ENCODE data around the gene ASCL2.

The ASCL2 gene

DNA sequence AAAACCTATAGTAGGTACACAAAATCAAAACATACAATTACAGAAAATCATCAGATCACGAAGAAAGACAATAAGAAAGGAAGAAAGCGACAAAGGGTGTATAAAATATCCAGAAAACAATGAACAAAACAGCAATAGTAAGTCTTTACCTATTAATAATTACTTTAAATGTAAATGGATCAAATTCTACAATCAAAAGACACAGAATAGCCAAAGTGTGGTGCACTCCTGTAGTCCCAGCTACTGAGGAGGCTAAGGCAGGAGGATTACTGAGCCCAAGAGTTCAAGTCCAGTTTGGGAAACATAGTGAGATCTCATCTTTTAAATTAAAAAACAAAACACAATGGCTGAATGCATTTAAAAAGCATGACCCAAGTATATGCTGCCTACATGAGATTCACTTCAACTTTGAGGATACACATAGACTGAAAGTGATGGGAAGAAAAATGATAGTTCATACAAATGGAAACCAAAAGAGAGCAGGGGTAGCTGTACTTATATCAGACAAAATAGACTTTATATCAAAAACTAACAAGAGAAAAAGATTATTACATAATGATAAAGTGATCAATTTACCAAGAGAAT lies 40.6 kb downstream of the ASCL2 start:
- no peak for FAIRE-seq
- DNase-seq (ENCODE audit: insufficient read length, low spot score): no peak
- TF ChIP-seq, protein P1, sequence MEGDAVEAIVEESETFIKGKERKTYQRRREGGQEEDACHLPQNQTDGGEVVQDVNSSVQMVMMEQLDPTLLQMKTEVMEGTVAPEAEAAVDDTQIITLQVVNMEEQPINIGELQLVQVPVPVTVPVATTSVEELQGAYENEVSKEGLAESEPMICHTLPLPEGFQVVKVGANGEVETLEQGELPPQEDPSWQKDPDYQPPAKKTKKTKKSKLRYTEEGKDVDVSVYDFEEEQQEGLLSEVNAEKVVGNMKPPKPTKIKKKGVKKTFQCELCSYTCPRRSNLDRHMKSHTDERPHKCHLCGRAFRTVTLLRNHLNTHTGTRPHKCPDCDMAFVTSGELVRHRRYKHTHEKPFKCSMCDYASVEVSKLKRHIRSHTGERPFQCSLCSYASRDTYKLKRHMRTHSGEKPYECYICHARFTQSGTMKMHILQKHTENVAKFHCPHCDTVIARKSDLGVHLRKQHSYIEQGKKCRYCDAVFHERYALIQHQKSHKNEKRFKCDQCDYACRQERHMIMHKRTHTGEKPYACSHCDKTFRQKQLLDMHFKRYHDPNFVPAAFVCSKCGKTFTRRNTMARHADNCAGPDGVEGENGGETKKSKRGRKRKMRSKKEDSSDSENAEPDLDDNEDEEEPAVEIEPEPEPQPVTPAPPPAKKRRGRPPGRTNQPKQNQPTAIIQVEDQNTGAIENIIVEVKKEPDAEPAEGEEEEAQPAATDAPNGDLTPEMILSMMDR (IDR thresholded peaks at IDR 0.05; ENCODE audit: insufficient read depth, missing control alignments): no peak

DNA sequence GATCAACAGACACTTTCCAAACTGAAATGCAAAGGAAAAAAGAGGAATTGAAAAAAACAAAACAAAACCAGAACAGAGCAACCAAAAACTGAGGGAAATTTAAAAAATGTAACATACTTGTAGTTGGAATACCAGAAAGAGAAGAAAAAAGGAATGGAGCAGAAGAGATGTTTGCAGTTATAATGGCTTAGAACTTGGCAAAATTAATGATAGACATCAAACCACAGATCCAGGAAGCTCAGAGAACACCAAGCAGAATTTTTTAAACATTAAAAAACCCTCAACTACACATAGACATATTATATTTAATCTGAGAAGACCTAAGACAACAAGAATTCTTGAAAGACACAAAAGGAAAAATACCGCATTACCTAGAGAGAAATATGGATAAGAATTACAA lies 46.1 kb downstream of the ASCL2 start:
- FAIRE-seq (no peak), DNase-seq (ENCODE audit: insufficient read length, low spot score) (no peak)
- TF ChIP-seq, protein P1 (IDR thresholded peaks at IDR 0.05; ENCODE audit: insufficient read depth, missing control alignments): no peak

DNA sequence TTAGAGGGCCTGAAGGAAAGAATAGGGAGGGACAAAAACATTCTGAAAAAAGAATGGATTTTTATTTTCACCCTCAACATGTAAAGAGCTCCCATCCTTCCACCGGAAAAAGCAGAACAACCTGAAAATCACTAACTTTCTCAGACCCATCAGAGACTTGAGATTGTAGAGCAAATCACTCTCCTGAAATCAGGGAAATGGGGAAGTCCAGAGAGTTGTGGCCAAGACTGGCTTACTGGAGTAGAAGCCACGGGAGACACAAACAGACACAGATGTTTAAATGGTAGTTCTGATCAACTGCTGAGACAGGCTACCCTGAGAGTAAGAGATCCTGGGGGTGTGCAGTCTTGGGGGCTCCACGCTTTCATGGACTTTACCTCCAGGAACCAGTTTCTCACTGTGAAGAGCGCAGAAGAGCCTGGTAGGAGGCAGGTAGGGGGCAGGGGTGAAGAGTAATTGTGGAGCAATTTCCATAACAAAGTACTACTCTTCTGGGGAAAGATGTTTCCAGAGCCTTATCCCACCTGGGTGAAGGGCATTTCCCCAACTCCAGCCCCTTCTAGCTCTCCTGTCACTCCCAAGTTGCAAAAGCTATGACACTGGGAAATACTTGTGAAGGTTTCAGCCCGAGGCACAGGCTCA lies 47.1 kb downstream of the ASCL2 start:
- no peak for DNase-seq (ENCODE audit: insufficient read length, low spot score)
- no peak for FAIRE-seq
- TF ChIP-seq, protein P1 (IDR thresholded peaks at IDR 0.05; ENCODE audit: insufficient read depth, missing control alignments): no peak

DNA sequence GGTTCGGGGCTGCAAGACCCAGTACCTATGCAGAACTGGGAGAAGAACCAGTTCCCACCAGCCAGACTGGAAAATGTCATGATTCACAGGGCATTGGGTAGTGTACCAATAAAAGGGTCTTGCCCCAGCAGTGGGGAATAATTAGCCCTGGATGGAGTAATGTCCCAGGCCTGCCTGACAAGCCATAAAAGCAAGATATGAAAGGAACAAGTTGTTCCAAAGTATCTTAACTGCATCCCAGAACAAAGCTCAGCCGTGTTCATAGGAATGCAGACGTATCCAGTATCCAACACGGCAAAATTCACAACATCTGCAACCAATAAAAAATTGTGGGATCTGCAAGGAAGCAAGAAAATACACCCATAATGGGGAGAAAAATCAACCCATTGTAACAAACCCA lies 47.9 kb downstream of the ASCL2 start:
- DNase-seq (ENCODE audit: insufficient read length, low spot score): no peak
- TF ChIP-seq, protein P1 (IDR thresholded peaks at IDR 0.05; ENCODE audit: insufficient read depth, missing control alignments): no peak
- FAIRE-seq: no peak

DNA sequence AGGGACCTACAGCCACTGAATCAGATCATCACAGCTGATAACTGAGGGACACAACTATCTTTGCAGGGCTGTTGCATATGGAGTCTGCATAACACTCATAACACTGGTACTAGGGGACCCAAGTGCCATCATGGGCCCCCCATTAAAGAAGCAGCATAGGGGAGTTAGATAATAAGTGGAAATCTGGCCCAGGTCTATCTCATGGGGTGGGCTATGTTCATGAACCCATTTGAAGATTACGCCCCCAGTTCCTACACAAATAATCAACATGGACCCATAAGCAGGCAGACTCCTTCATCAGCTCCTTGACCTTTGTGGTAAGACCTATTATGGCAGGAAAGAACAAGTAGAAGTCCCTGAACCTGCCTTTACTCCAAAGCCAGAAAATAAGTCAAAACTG lies 48.8 kb downstream of the ASCL2 start:
- TF ChIP-seq, protein P1 (IDR thresholded peaks at IDR 0.05; ENCODE audit: insufficient read depth, missing control alignments): no peak
- no peak for FAIRE-seq
- no peak for DNase-seq (ENCODE audit: insufficient read length, low spot score)

DNA sequence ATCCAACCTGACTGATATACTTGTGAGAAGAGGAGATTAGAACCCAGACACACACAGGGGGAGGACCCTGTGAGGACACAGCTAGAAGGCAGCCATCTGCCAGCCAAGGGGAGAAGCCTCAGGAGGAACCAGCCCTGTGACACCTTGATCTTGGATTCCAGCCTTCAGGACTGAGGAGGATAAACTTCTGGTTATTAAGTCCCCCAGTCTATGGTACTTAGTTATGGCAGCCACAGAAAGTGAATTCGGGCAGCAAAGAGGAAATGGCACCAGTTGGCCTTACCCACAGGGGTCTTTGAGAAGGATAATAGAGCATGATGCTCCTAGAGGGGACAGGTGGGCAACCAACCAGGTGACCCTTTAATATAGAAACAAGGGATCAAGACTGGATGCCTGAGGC lies 49.4 kb downstream of the ASCL2 start:
- TF ChIP-seq, protein P1 (IDR thresholded peaks at IDR 0.05; ENCODE audit: insufficient read depth, missing control alignments): no peak
- DNase-seq (ENCODE audit: insufficient read length, low spot score): no peak
- FAIRE-seq: no peak

DNA sequence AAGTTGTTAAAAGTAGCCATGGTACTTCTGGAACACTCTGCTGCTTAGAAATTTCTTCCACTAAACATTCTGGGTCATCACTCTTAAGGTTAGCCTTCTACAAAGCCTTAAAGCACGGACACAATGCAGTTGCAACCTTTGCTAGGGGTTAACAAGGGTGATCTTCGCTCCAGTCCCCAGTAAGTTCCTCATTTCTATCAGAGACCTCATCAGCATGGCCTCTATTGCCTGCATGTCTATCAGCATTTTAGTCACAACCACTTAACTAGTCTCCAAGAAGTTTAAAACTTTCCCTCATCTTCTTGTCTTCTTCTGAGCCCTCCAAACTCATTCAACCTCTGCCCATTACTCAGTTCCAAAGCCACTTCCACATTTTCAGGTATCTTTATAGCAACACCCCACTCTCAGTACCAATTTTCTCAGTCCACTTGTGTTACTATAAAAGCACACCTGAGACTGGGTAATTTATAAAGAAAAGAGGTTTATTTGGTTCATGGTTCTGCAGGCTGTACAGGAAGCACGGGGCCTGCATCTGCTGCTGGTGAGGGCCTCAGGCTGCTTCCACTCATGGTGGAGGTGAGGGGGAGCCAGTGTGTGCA lies 50.1 kb downstream of the ASCL2 start:
- FAIRE-seq: no peak
- TF ChIP-seq, protein P1 (IDR thresholded peaks at IDR 0.05; ENCODE audit: insufficient read depth, missing control alignments): no peak

More for the DNA sequence above, 50.1 kb downstream of the ASCL2 start:
- no peak for DNase-seq (ENCODE audit: insufficient read length, low spot score)
